Thyroid gland (tissue), 4 donors: Measurements from ENCODE around the gene BATF. TPM values are rescaled to one million over a fixed set of nuclear protein-coding genes. Genes with fewer than 3 reads are reported as not detected.

Experiments used
- DNase-seq, 2 donors: peaks; one replicate each; pipeline ENCODE4 v3.0.0-alpha.2; 2019
- H3K27ac ChIP-seq, 3 donors: fragments of 200-600 bp; sonication (generic); 1 replicate in 2 of 3; 2 replicates in 1 of 3; pipeline ENCODE4 v1.5.1; 2016 to 2019; ENCODE audit warnings: mild to moderate bottlenecking in 1 of 3, moderate library complexity in 1 of 3
- H3K27me3 ChIP-seq: fragments of 200-600 bp; sonication (generic); one replicate; pipeline ENCODE4 v1.5.1; 2019
- H3K36me3 ChIP-seq, 2 donors: fragments of 200-600 bp; sonication (generic); one replicate each; pipeline ENCODE4 v1.5.1; 2016 to 2019
- H3K4me1 ChIP-seq, 2 donors: fragments of 200-600 bp; sonication (generic); one replicate each; pipeline ENCODE4 v1.5.1; 2017 to 2019
- H3K4me3 ChIP-seq, 3 donors: fragments of 200-600 bp; sonication (generic); replicated peaks in 1 of 3; 1 replicate in 2 of 3; 2 replicates in 1 of 3; pipeline ENCODE4 v1.5.1; 2016; ENCODE audit warnings: mild to moderate bottlenecking in 1 of 3
- H3K9me3 ChIP-seq: fragments of 200-600 bp; sonication (generic); one replicate; pipeline ENCODE4 v1.5.1; 2017
- CTCF ChIP-seq, 6 experiments: fragments of 200-600 bp in 3 of 6; fragments of 450-650 bp in 3 of 6; sonication (generic) in 3 of 6; IDR thresholded peaks; one replicate each; pipeline ENCODE4 v1.5.1; 2016 to 2019; ENCODE audit warnings: antibody characterized with exemption in 6 of 6, mild to moderate bottlenecking in 2 of 6, inconsistent platforms in 1 of 6, moderate library complexity in 1 of 6
- POLR2A ChIP-seq, 2 donors: fragments of 450-650 bp; IDR thresholded peaks; one replicate each; pipeline ENCODE4 v1.6.1; 2017; ENCODE audit warnings: antibody characterized with exemption in 2 of 2, mild to moderate bottlenecking in 2 of 2, moderate library complexity in 1 of 2
- WGBS, 2 donors: methylation state at CpG; one replicate each; pipeline ENCODE4 v1.1.5; 2017; 5-methylcytosine and 5-hydroxymethylcytosine counted together
- intact Hi-C: fragments of 100-400 bp; cut with DNase I; formaldehyde crosslinking; loops from one replicate; pipeline ENCODE4 v1.15.1; 2023
- total RNA-seq, 4 donors: library from RNA; depleted of rRNA; stranded (reverse); fragments of >200 nt; gene quantifications; one replicate each; pipeline ENCODE4 v1.2.3, GENCODE V29; 2016

BATF gene
- total RNA-seq, 4 donors from 2014 or later = 1.6 to 6.6 (median 4.9) TPM; not detected in 1

GRCh38 chr14:75595226-75595625, 73.0 kb downstream of the BATF start:
- Histone ChIP-seq H3K27ac (no peak overlapping the region), H3K27me3 (no peaks in the 10 kb centered on the region), H3K9me3 (no peaks in the 10 kb centered on the region), H3K4me3 (no peak overlapping the region), H3K36me3 (no peaks in the 10 kb centered on the region), H3K4me1 (peaks cover 0 to 6% of the 10 kb centered on the region in 2 donors)
- 99 to 100% methylated on average over 3 of the region's 3 CpGs for WGBS, 2 donors
- no peak for TF ChIP-seq CTCF (IDR thresholded peaks at IDR 0.05)
- TF ChIP-seq POLR2A (IDR thresholded peaks at IDR 0.05) = no peak
- intact Hi-C loops = no loop called here
- no peak for DNase-seq

Other genes with a start within 250 kb of the BATF start
- 100 to 1,000 TPM in 2 of 4 donors, 10 to 100 TPM in 2; 32.1 to 239 (median 121) TPM for gene FOS, start 243.6 kb upstream of the BATF start, total RNA-seq
- 10 to 100 TPM; 24.2 to 54.6 (median 36.3) TPM for gene JDP2, start 94.4 kb upstream of the BATF start, total RNA-seq
- gene FLVCR2, start 56.2 kb downstream of the BATF start, total RNA-seq = 1 to 10 TPM; 4.3 to 9.1 (median 6.3) TPM
- gene ERG28, start 138.4 kb downstream of the BATF start, total RNA-seq = 10 to 100 TPM; 12.1 to 17.3 (median 15.0) TPM
- gene TTLL5, start 138.8 kb downstream of the BATF start, total RNA-seq = 10 to 100 TPM; 31.8 to 65.1 (median 35.7) TPM